H1 (cell line): Measurements from ENCODE around the gene BTNL3. TPM values are rescaled to one million over a fixed set of nuclear protein-coding genes. Genes with fewer than 3 reads are reported as not detected.

Source experiments
- CBX8 ChIP-seq: fragments of 300-800, 300-1000 bp; sonication (generic); IDR thresholded peaks from 2 replicates; pipeline ENCODE4 v1.7.1; 2016; ENCODE audit warnings: low read depth, low read length, borderline replicate concordance
- CEBPB ChIP-seq: IDR thresholded peaks from 2 replicates; pipeline ENCODE4 v1.6.1; 2012; ENCODE audit warnings: low read depth, low read length
- EP300 ChIP-seq, 2 experiments: IDR thresholded peaks; 1 replicate in 1 of 2; 2 replicates in 1 of 2; pipeline ENCODE4 v1.6.1; 2011 to 2012; ENCODE audit warnings: low read depth in 2 of 2, low read length in 2 of 2, mild to moderate bottlenecking in 2 of 2, borderline replicate concordance in 1 of 2, inconsistent platforms in 1 of 2, moderate library complexity in 1 of 2
- HDAC6 ChIP-seq: IDR thresholded peaks from one replicate; pipeline ENCODE4 v1.7.1; 2012; ENCODE audit warnings: low read depth, mild to moderate bottlenecking, inconsistent platforms, low read length, moderate library complexity
- JUND ChIP-seq: IDR thresholded peaks from 2 replicates; pipeline ENCODE4 v1.6.1; 2011; ENCODE audit warnings: mild to moderate bottlenecking, improper control_type of control experiment, low read length
- RNF2 ChIP-seq: fragments of 200-900, 300-1000 bp; sonication (generic); IDR thresholded peaks from 2 replicates; pipeline ENCODE4 v1.7.1; 2016; ENCODE audit warnings: borderline replicate concordance, low read depth, mild to moderate bottlenecking, antibody characterized with exemption, low read length; ENCODE audit not compliant: poor library complexity, severe bottlenecking; ENCODE audit errors: missing control alignments
- TCF12 ChIP-seq: IDR thresholded peaks from 2 replicates; pipeline ENCODE4 v1.6.1; 2011; ENCODE audit warnings: low read depth, mild to moderate bottlenecking, low read length
- YY1 ChIP-seq: IDR thresholded peaks from 2 replicates; pipeline ENCODE4 v1.6.1; 2011; ENCODE audit warnings: low read depth, mild to moderate bottlenecking, low read length
- polyA plus RNA-seq, 7 experiments: library from polyadenylated mRNA; depleted of rRNA in 3 of 7; stranded (reverse) in 5 of 7; unstranded in 2 of 7; fragments of >200 nt in 5 of 7; fragments of 200-250 nt in 2 of 7; gene quantifications; 1 replicate in 5 of 7; 2 replicates in 1 of 7; 4 replicates in 1 of 7; pipeline versions ENCODE4 v1.2.1 to v1.2.3, GENCODE V29; 2011 to 2013; ENCODE audit warnings: missing spikeins in 2 of 7, mixed read lengths in 2 of 7
- total RNA-seq: library from RNA; stranded (reverse); fragmentation: NEBNext Ultra II Directional; extraction: Animal tissue kit (Norgen Biotek cat#: 25700); gene quantifications from 2 replicates; pipeline ENCODE4 v1.2.1, GENCODE V29; 2021

Gene BTNL3
- total and polyA plus RNA-seq, 2 of the 8 experiments (the other 6 are each of a cell fraction or from before 2014, with no cell fraction given) = not detected

GRCh38 chr5:180988592-180988991 is at the start of gene BTNL3 (continued):
- TF ChIP-seq HDAC6 = no peak
- TF ChIP-seq TCF12 = no peak
- no peak for TF ChIP-seq EP300 (IDR thresholded peaks at IDR 0.05; ENCODE audit: borderline replicate concordance in 1 of 2, low read depth in 2 of 2, low read length in 2 of 2)
- TF ChIP-seq RNF2 = no peak
- TF ChIP-seq CEBPB = no peak
- no peak for TF ChIP-seq JUND
- TF ChIP-seq CBX8 = no peak
- no peak for TF ChIP-seq YY1
- TF ChIP-seq, all 59 proteins: peak for 0
